Astrocyte (in vitro differentiated cells and primary cell): ENCODE results near the gene PPIF. TPM values are rescaled to one million over a fixed set of nuclear protein-coding genes. Genes with fewer than 3 reads are reported as not detected.

Experiments
- DNase-seq: peaks from one replicate; pipeline ENCODE4 v3.0.0-alpha.2; 2010; ENCODE audit warnings: low read depth
- FAIRE-seq: peaks from 2 replicates; lab custom pipeline; 2011; peaks lifted over from hg19 to GRCh38; lab: Jason Lieb, UNC
- H2AFZ ChIP-seq: 2 replicates; pipeline ENCODE4 v1.6.0; 2012; ENCODE audit warnings: low read depth, low read length, inconsistent platforms
- H3K27ac ChIP-seq: 2 replicates; pipeline ENCODE4 v1.5.1; 2011; ENCODE audit warnings: low read depth, low read length, inconsistent platforms
- H3K27me3 ChIP-seq: 2 replicates; pipeline ENCODE4 v1.6.0; 2011; ENCODE audit warnings: low read length, inconsistent platforms; ENCODE audit not compliant: insufficient read depth
- H3K36me3 ChIP-seq: 2 replicates; pipeline ENCODE4 v1.5.1; 2011; ENCODE audit warnings: low read length, inconsistent platforms; ENCODE audit not compliant: insufficient read depth
- H3K4me1 ChIP-seq: 2 replicates; pipeline ENCODE4 v1.5.1; 2011; ENCODE audit warnings: low read length, inconsistent platforms; ENCODE audit not compliant: insufficient read depth
- H3K4me2 ChIP-seq: 2 replicates; pipeline ENCODE4 v1.6.0; 2012; ENCODE audit warnings: low read length, inconsistent platforms
- H3K4me3 ChIP-seq: 2 replicates; pipeline ENCODE4 v1.5.1; 2011; ENCODE audit warnings: low read depth, mild to moderate bottlenecking, low read length, inconsistent platforms; ENCODE audit not compliant: insufficient read depth
- H3K79me2 ChIP-seq: 2 replicates; pipeline ENCODE4 v1.6.0; 2012; ENCODE audit warnings: mild to moderate bottlenecking, low read length, inconsistent platforms; ENCODE audit not compliant: insufficient read depth
- H3K9ac ChIP-seq: 2 replicates; pipeline ENCODE4 v1.6.0; 2012; ENCODE audit warnings: mild to moderate bottlenecking, low read length, inconsistent platforms
- H3K9me3 ChIP-seq: 2 replicates; pipeline ENCODE4 v1.5.1; 2012; ENCODE audit warnings: low read depth, mild to moderate bottlenecking, low read length, inconsistent platforms; ENCODE audit not compliant: insufficient read depth
- H4K20me1 ChIP-seq: 2 replicates; pipeline ENCODE4 v1.6.0; 2012; ENCODE audit warnings: low read length, inconsistent platforms; ENCODE audit not compliant: insufficient read depth
- H3K27ac Mint-ChIP-seq: one replicate; pipeline ENCODE4 v1.8.0; 2021; ENCODE audit warnings: mild to moderate bottlenecking, mixed read lengths; ENCODE audit not compliant: unreplicated experiment
- H3K27me3 Mint-ChIP-seq: one replicate; pipeline ENCODE4 v1.8.0; 2021; ENCODE audit warnings: low read depth, mixed read lengths; ENCODE audit not compliant: unreplicated experiment
- H3K36me3 Mint-ChIP-seq: one replicate; pipeline ENCODE4 v1.8.0; 2021; ENCODE audit warnings: low read depth, mixed read lengths; ENCODE audit not compliant: unreplicated experiment
- H3K4me1 Mint-ChIP-seq: one replicate; pipeline ENCODE4 v1.8.0; 2021; ENCODE audit warnings: low read depth, mixed read lengths; ENCODE audit not compliant: unreplicated experiment
- H3K4me3 Mint-ChIP-seq: one replicate; pipeline ENCODE4 v1.8.0; 2021; ENCODE audit warnings: mild to moderate bottlenecking, moderate library complexity, mixed read lengths; ENCODE audit not compliant: unreplicated experiment
- H3K9me3 Mint-ChIP-seq: one replicate; pipeline ENCODE4 v1.8.0; 2021; ENCODE audit warnings: mild to moderate bottlenecking, mixed read lengths; ENCODE audit not compliant: unreplicated experiment
- EZH2 ChIP-seq: IDR thresholded peaks from 2 replicates; pipeline ENCODE4 v1.6.1; 2012; ENCODE audit warnings: mild to moderate bottlenecking, low read length, inconsistent platforms; ENCODE audit not compliant: insufficient read depth
- total RNA-seq: library from RNA; stranded (reverse); gene quantifications from 2 replicates; pipeline ENCODE4 v1.2.1, GENCODE V29; 2021
- TF ChIP-seq, protein P1 (sequence below): IDR thresholded peaks from 2 replicates; pipeline ENCODE4 v1.5.1; 2011; ENCODE audit warnings: low read depth, mild to moderate bottlenecking, inconsistent platforms, low read length, moderate library complexity; ENCODE audit not compliant: insufficient read depth

The PPIF gene
- total RNA-seq, 1 donor from 2014 or later, result 31.7 TPM

GRCh38 chr10:79393924-79394610 lies 46.8 kb downstream of the PPIF start:
- Histone ChIP-seq H3K9ac (no peak overlapping the region), H3K9me3 (no peaks in the 10 kb centered on the region), H2AFZ (no peak overlapping the region), H3K36me3 (peaks cover 8% of the 10 kb centered on the region), H3K27me3 (no peaks in the 10 kb centered on the region), H3K4me2 (no peak overlapping the region), H3K79me2 (peaks cover 5% of the 10 kb centered on the region), H3K4me1 (peaks cover 18% of the 10 kb centered on the region), H3K27ac (no peak overlapping the region), H3K4me3 (no peak overlapping the region), H4K20me1 (peaks cover 5% of the 10 kb centered on the region)
- H3K9me3 Mint-ChIP-seq, result peaks cover 4% of the 10 kb centered on the region
- no peaks in the 10 kb centered on the region for H3K27me3 Mint-ChIP-seq
- no peak for TF ChIP-seq EZH2
- TF ChIP-seq, protein P1, sequence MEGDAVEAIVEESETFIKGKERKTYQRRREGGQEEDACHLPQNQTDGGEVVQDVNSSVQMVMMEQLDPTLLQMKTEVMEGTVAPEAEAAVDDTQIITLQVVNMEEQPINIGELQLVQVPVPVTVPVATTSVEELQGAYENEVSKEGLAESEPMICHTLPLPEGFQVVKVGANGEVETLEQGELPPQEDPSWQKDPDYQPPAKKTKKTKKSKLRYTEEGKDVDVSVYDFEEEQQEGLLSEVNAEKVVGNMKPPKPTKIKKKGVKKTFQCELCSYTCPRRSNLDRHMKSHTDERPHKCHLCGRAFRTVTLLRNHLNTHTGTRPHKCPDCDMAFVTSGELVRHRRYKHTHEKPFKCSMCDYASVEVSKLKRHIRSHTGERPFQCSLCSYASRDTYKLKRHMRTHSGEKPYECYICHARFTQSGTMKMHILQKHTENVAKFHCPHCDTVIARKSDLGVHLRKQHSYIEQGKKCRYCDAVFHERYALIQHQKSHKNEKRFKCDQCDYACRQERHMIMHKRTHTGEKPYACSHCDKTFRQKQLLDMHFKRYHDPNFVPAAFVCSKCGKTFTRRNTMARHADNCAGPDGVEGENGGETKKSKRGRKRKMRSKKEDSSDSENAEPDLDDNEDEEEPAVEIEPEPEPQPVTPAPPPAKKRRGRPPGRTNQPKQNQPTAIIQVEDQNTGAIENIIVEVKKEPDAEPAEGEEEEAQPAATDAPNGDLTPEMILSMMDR, result no peak
- FAIRE-seq, result no peak
- DNase-seq, result no peak
- no peak overlapping the region for H3K4me3 Mint-ChIP-seq
- peaks cover 16% of the 10 kb centered on the region for H3K4me1 Mint-ChIP-seq
- H3K36me3 Mint-ChIP-seq, result peaks cover 32% of the 10 kb centered on the region
- no peak overlapping the region for H3K27ac Mint-ChIP-seq

DNA sequence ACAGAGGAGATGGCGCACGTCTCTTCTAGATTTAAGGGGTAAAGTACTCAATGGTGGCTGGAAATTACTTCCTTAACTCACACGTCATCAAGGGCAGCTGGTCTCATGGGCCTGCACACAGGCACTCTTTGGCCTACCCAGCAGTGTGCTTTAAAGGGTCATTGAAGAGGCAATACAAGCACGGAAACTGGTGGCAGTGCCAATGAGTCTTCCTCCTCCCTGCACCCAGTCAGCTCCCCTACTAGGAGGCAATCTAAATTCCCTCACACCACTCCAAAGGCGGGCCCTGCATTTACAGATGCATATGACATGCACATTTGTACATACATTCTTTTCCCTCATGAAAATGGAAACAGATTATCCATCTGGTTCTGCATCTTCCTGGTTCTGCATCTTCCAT lies 47.4 kb downstream of the PPIF start:
- Histone ChIP-seq H4K20me1 (peaks cover 4% of the 10 kb centered on the region), H3K27me3 (no peaks in the 10 kb centered on the region), H3K4me1 (peaks cover 24% of the 10 kb centered on the region), H3K27ac (no peak overlapping the region), H2AFZ (no peak overlapping the region), H3K9me3 (no peaks in the 10 kb centered on the region), H3K9ac (no peak overlapping the region), H3K4me3 (no peak overlapping the region), H3K4me2 (no peak overlapping the region), H3K79me2 (peaks cover 5% of the 10 kb centered on the region), H3K36me3 (peaks cover 6% of the 10 kb centered on the region)
- Mint-ChIP-seq H3K36me3 (peaks cover 32% of the 10 kb centered on the region), H3K9me3 (peaks cover 4% of the 10 kb centered on the region), H3K27ac (no peak overlapping the region), H3K4me1 (peaks cover 21% of the 10 kb centered on the region), H3K27me3 (no peaks in the 10 kb centered on the region), H3K4me3 (no peak overlapping the region)
- FAIRE-seq (no peak), DNase-seq (no peak)
- no peak for TF ChIP-seq EZH2
- TF ChIP-seq, protein P1, result no peak

DNA sequence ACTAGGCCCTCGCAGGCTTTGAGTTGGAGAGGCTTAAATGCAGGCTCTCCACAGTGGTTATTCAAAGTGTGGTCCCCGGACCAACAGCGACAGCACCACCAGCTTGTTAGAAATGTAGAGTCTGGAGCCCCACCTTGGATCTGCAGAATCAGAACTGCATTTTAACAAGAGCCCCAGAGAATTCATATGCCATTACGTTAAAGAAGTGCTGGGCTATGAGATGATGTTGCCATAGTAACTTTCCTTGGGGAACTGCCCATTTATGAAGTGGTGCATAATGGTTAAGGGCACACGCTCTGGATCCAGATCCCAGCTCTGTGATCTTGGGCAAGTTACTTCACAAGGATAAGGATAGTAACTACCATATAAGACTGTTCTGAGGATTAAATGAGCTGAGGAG lies 49.3 kb downstream of the PPIF start:
- H3K9me3 Mint-ChIP-seq, result peaks cover 4% of the 10 kb centered on the region
- H3K27me3 ChIP-seq, result no peaks in the 10 kb centered on the region
- no peak overlapping the region for H3K4me2 ChIP-seq
- H3K4me3 Mint-ChIP-seq, result no peak overlapping the region
- no peak overlapping the region for H3K27ac ChIP-seq
- no peak for DNase-seq
- no peak overlapping the region for H3K27ac Mint-ChIP-seq
- no peaks in the 10 kb centered on the region for H3K27me3 Mint-ChIP-seq
- peaks cover 31% of the 10 kb centered on the region for H3K36me3 Mint-ChIP-seq
- H3K79me2 ChIP-seq, result peaks cover 15% of the 10 kb centered on the region
- H2AFZ ChIP-seq, result no peak overlapping the region
- H3K36me3 ChIP-seq, result peaks cover 4% of the 10 kb centered on the region
- FAIRE-seq, result no peak
- no peaks in the 10 kb centered on the region for H3K9me3 ChIP-seq
- H3K4me3 ChIP-seq, result no peak overlapping the region
- no peak overlapping the region for H3K9ac ChIP-seq
- TF ChIP-seq, protein P1, result no peak
- peaks cover 4% of the 10 kb centered on the region for H4K20me1 ChIP-seq
- H3K4me1 Mint-ChIP-seq, result peaks cover 25% of the 10 kb centered on the region
- peaks cover 39% of the 10 kb centered on the region for H3K4me1 ChIP-seq
